ENCODE measurements around the gene FTO.

Gene FTO

GRCh38 chr16:53937161-53937880 lies 233.4 kb downstream of the FTO start:
- no peak for DNase-seq (ENCODE audit: low read depth)

DNA sequence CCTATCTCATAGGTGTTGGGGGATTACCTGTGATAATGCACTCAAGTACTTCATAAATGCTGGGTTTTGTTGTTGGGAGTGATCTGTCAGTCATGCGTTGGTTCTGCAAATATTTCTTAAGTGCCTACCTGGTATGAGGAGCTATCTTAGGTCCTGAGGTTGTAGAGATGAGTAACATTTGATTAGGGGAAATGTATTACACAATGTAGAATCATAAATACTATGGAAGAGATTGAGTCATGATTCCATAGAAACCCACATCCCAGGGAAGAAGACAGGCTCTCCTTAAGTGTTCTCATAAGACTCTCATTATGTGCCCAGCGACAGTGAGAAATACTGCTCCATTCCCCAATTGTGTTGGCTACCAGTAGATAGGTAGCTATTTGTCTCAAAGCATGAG lies 240.1 kb downstream of the FTO start:
- peak; percentile 11 for DNase-seq (ENCODE audit: low read depth)

DNA sequence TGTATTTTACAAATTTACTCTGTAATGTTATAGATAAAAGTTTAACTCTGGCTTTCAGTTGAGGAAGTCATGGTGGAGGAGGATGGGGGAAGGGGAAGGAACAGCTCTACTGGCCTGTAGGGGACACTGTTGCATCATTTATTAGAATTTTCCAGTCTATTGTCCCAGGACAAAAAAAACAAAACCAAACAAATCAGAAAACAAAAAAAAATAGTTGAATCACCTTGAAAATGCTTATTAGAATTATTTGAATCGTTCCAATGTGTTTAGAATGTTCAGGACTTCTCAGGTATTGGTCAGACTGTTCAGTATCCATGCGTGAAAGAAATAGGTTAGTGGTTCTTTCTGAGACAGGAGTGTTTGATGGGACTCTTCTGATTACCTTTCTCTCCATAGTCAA lies 242.0 kb downstream of the FTO start:
- peak; percentile 52 for DNase-seq (ENCODE audit: low read depth)

DNA sequence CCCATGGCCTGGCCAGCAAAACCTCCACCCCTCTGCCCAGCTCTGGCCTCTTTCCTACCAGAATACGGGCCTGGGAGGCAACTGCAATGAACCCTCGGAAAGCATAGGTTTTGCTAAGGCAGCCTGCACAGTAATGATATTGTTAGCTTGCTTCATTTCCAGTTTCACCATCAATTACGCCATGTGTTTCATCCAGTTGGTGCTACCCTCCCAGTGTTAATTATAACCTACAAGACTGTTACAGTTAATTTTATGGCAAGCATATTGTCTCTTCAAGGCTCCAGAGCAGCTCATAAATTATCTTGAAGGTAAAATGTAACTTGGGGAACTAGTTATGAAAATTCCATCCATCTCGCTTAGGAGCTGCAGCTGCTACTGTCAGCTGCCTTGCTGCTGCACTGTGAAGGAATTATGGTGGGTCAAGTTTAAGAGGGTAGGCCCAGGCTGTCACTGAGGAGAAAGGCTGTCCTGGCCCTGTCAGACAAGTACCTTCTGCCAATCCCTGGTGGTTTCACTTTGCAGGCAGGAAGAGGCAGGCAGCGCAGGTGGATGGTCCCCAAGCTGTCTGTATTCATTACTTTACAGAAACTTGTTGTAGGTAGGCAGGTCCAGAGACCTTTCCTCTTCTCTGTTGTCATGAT lies 242.9 kb downstream of the FTO start:
- DNase-seq (ENCODE audit: low read depth): no peak

DNA sequence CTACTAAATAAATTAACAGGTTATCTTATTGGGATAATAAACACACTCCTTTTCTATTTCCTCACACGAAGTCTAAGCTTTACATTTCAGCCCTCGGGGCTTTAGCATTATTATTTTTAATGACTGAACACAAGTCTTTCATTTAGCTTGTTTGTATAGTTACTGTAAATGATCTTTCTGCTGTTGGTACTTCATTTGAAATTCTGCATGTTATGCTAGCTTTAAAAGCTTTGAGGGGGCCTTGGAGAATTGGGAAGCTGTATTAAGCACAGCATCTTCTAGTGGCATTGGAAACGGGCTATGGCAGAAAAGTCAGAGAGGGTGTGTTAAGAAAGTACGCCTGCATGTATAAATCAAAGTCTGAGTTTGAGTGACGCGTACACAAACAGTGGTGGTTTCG lies 243.7 kb downstream of the FTO start:
- no peak for DNase-seq (ENCODE audit: low read depth)

DNA sequence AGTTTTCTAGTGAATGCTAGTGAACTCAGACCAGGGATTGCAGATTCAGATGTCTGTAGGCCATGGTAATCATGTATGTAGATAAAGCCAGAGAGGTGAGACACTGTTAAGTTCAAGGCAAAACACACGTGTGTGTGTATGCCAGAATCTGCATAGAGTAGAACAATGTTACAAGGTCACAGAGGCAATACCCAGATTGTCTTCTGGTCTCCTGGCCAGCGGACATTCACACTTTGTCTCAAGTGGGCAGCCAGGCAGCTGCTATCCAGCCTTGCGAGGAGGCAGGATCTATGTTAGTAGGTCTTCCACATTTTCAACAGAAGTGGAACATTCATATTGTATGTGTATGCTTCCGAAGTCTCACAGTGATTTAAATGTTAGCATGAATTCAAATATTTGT lies 244.4 kb downstream of the FTO start:
- no peak for DNase-seq (ENCODE audit: low read depth)

DNA sequence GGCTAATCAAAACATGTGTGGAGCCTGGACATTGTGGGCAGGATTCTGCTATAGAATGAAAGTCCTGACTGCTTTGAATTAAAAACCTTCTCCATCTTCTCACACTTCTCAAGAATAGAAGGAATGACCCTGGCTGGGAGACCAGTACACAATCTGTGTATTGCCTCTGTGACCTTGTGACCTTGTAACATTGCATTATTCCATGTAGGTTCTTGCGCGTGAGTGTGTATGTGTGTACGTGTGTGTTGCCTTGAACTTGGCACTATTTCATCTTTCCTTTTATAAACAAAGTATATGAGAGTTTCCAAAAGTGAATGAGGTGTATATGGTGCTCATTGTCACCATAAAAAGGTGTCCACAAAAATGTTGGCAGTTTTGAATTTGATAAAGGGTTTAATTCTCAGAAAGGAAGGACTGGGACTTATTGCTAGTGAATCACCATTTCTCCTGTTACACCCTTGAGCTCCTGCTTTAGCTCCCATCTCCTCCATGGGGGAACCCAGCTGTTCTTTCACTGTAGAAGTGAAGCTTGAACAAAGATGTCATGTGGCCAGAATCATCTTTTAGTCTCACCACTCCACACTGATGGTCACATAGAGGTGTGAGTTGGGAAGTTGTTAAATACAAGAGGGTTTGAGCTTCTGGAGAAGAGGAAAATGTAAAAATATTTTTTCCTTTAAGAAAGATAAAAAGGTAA lies 244.9 kb downstream of the FTO start:
- DNase-seq (ENCODE audit: low read depth): no peak

DNA sequence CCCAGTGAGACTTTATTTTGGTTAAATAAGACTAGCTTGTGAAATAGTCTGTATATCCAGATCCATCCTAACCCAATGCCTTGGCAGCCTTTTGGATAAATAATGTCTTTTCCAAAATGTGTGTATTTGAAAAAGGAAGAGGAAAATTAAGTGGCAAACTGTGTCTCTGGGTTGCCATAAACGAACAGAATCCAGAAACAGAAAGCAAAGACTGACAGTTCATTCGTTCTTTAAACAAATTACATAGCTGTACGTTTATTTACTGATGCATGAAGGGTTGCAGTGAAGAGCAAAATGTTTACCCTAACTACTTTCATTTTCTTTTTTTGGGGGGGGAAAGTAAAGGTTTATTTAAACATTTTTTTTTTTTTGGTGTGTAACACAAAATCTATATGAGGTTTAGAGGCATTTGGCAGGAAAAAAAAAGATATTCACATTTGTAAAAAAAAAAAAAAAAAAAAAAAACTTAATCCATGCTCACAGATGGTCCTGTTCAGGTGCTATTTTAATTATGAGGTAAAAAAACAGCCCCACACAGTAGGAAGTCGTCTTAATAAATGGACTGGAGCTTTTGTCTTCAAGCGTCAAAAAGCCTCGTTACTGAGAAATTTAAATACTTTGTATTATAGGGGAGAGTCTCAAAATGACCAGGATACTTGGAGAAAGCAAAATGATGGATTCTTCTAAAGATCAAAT lies 245.9 kb downstream of the FTO start:
- DNase-seq (ENCODE audit: low read depth): no peak

GRCh38 chr16:53950677-53951076 lies 246.7 kb downstream of the FTO start:
- no peak for DNase-seq (ENCODE audit: low read depth)

DNA sequence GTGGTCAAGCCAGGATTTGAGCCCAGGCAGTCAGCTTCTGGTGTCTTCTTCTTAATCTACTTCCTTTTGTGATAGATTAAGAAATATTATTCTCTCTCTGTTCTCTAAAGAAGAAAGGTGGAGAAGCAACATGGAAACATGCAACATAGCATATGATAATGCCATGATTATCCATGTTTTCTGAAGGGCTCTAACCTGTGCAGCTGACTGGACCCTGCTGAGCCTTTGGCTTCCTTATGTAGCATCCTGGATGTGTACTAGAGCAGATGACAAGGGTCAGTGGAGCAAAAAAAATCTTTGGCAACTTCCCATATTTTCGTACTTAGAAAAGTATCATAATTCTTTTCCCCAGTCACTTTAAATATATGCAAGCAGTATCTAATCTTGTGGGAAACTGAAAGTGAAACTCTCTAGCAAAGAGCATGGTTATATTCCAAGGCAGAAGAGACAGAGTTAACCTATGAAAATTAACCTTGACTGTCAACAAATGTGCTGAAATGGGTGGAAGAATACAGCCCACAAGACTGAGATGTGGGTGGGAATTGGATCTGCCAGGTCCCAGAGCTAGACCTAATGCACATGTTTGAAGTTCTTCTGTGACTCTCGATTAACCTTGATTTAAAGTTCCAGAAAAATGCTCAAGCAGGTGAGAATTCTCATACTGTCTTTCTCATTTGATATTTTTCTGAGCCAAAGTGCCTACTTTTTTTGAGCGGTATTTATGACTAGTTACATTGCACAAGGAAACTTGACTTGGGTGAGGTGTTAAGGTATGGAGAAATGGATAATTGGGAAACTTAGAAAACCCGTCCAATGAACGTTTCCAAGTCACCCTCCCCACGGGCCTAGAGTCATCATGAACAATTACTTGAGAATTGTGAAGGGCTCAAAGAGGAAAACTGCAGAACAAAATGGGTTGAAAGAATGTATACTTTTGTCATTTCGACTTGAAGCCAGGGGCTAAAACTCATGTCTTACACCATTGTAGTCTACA lies 248.6 kb downstream of the FTO start:
- peak; percentile 51 for DNase-seq (ENCODE audit: low read depth)

DNA sequence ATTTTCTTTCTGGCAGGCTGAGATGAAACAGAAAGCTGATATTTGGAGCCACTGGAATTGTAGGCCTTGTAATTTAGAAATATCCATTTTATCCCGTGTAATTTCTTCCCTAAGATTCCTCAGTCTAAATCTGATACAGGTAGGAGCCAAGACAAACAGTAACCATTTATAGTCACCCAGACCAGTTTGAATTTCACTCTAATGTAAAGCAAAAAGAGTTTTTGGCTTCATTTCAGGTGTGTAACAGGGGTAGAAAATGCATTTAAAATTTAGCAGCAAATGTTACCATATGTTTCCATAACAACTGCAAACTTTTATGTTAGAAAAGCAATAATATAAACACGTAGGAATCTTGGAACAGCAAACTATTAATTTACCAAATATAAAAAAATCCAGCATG lies 249.4 kb downstream of the FTO start:
- no peak for DNase-seq (ENCODE audit: low read depth)

DNA sequence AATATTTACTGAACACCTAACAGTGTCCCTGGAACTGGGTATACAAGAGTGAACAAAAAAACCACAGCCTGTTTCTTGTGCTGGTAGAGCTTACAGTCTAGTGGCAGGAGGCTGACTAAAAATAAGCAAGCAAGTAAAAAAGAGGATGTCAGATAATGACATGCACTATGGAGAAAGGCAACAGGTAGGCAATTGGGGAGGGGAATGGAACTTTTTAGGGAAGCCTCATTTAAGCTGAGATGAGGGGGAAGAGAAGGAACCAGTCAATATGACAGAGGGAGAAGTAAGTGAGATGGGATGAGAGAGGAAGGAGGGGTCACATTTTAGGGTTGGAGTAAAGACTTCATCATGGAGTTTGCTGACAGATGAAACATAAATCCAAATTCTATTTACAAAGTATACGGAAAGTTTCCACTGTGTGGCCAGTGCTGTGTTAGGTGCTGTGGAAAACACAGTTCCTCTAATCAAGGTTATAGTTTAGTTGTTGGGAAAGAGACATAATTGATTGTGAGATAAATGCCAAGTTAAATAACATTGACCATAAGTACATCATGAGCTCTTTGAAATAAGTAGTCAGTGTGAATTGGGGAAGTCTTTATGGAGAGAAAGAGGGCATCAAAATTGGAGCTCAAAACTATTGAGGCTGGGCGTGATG lies 251.4 kb downstream of the FTO start:
- DNase-seq (ENCODE audit: low read depth): no peak

DNA sequence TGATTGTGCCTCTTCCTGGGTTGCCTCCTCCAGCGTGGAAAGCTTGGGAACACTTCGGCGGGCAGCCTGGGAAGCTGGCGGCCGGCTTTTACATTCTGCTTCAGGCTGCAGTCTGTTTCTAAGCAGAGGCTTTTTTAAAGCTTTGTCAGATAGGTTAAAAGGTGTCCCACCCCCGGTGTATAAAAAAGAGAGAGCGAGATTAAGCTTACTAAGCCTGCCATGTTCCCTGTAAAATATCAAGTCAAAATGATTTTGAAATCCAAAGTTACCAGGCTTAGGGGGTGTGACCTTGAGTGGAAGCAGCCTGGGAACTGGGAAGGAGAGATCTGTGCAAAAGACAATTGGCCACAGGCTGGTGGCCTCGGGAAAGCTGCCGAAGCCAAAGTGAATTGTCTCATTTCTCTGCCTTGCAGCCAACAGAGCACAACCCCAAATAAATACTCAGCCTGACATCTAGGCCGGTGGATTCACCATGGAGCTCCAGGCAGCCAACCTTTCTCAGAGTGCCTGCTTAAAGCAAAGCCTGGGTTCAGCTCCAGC lies 254.5 kb downstream of the FTO start:
- no peak for DNase-seq (ENCODE audit: low read depth)

DNA sequence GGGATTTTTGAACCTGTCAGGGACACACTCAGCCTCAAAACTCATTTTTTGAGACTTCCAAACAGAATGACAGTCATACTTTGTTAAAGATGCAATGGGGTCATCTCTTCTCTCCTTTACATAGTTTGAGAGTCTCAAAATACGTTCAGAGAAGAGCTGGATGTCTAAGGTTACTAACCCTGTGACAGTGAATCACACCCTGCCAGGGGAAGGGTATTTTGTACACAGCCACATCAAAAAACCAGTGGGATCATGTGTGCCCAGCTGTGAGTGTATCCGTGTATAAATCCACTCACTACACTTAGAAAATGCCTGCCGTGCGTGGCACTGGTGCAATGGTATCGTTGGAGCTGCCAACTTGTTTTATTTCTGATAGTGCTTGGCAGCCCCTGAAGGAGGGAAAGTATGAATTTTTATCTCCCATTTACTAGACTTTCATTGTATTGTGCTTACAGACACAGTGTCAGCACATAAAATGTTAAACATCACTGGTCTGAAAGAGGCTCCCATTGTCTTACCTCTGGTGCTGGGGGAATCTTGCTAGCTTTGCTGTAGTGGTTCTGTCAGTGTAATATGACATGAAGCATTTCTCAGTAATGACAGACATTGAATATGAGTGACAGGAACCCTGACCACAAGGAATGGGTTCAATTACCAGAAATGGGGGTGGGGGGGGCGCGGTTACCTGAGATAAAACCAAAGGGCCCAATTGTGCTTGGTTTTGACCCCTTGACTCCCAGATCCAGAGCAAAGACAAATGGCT lies 256.3 kb downstream of the FTO start:
- DNase-seq (ENCODE audit: low read depth): no peak

DNA sequence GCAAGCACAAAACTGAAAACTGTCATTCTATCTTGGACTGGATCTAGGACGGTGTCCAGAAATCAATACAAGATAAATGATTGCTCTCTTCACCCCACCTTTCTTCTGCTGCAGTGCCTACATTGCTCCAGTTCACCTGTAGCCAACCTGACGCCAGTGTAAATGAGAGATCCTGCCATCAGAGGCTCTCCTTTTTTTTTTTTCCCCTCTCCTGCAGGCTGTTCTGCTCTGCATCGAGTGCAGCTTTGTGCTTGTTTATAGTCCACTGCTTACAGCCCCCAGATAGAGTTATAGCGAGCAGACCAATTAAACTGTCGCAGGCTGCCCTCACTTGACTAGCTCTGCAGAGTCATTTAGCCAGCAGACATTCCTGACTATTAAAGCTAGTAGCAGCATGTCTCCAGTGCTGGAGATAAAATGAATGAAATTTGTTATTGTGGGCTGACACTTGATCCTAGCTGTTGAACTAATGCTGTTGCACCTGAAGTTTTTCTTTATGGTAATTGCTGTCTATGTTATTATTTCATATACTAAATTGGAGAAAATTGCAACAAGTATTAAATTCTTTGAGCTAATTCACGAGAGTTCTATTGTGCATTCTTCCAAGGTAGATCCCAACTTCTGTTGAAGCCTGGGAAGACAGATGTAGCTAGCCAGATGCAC lies 257.1 kb downstream of the FTO start:
- no peak for DNase-seq (ENCODE audit: low read depth)

DNA sequence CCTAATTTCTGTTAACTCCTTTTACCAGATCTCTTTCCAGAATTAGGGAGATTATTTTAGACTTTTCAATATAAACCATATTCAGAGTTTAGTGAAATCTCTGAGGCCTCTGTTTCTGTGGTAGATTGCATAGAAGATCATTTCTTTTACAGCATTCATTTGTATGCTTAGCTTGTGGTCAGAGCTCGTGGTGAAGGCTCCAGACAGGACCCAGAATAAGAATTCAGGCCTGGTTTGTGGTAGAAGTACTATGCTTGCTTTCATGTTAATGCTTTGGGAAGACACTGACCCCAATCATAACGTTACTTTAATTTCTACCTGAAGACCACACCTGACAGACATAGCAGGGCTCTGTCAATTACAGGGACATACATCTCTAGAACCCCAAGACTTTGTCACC lies 258.1 kb downstream of the FTO start:
- no peak for DNase-seq (ENCODE audit: low read depth)

DNA sequence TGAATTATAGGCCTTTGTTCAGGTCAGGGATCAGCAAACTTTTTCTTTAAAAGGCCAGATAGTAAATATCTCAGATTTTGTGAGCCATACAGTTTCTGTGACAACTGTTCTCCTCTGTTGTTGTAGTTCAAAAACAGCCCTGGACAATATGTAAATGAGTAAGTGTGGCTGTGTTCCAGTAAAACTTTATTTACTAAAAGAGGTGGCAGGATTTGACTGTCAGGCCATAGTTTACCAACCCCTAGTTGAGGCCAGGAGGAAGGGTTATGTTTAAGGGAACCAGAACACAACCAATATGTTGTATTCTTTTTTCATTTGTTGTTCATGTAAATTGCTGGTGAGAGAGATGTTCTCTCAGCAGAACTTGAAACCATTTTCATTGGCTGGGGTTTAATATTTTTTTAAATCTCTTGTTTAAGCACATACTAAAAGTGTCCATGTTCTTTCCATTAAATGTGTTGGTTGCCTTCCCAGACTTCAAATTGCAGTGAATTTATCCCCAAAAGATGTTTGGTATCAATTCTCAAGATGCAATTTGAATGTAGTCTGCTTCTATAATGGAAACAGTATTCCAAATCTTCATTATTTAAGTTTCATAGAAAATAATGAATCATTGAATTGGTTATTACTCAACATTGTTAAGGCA lies 260.3 kb downstream of the FTO start:
- DNase-seq (ENCODE audit: low read depth): no peak

DNA sequence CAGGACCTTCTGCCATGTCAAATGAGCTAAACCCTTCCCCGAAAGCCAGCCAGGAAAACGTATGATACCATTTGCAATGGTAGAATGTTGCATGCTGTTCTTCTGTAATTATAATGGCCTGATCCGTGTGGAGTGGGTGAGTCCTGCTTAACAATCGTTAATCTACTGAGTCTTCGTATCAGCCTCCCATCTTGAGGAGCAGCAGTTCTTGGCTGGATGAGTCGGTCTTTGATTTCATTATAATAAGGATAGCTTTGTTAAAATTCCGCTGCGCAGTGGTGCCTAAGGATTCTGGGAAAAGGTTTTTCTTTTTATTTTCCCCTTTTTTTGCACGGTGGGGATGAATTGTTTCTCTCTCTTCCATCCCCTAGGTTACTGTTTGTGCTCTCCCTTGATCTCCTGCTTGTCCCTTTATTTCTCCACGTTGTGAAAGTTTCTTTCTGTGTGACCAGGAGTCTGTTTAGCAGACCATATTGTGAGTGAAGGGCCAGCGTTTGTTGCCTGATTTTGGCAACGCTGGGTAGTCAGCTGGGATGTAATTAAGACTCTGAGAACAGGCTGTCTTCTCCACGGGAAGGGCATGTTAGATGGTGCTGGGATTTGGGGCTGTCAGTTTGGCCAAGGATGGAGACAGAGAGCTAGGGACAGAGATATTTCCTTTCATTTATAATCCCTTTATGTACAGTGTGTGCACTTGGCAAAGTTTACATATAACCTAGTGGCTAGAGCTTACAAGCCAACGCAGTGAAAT lies 263.0 kb downstream of the FTO start:
- DNase-seq (ENCODE audit: low read depth): no peak
